IgD-negative memory B cell (primary cell): ENCODE measurements around the gene CIB2. TPM values are rescaled to one million over a fixed set of nuclear protein-coding genes. Genes with fewer than 3 reads are reported as not detected.
A peak's percentile ranks its signal among the peaks of the same experiment; 100 is the strongest.

Experiments
- H3K27ac Mint-ChIP-seq, 3 donors: one replicate each; pipeline ENCODE4 v1.8.0; 2020 to 2022; ENCODE audit warnings: mild to moderate bottlenecking in 3 of 3, mixed read lengths in 3 of 3, moderate library complexity in 1 of 3
- H3K27me3 Mint-ChIP-seq: one replicate; pipeline ENCODE4 v1.8.0; 2021; ENCODE audit warnings: mixed read lengths
- H3K36me3 Mint-ChIP-seq: one replicate; pipeline ENCODE4 v1.8.0; 2020; ENCODE audit warnings: mild to moderate bottlenecking, mixed read lengths
- H3K4me1 Mint-ChIP-seq, 3 donors: one replicate each; pipeline ENCODE4 v1.8.0; 2020 to 2022; ENCODE audit warnings: mixed read lengths in 3 of 3, mild to moderate bottlenecking in 1 of 3
- H3K4me3 Mint-ChIP-seq, 4 donors: one replicate each; pipeline ENCODE4 v1.8.0; 2020 to 2022; ENCODE audit warnings: mild to moderate bottlenecking in 4 of 4, mixed read lengths in 4 of 4, moderate library complexity in 3 of 4
- H3K9me3 Mint-ChIP-seq, 3 donors: one replicate each; pipeline ENCODE4 v1.8.0; 2020 to 2021; ENCODE audit warnings: mixed read lengths in 3 of 3, mild to moderate bottlenecking in 1 of 3
- polyA plus RNA-seq: library from polyadenylated mRNA; unstranded; fragments of 300-500 nt; fragmentation: Illumina TruSeq; gene quantifications from one replicate; pipeline ENCODE4 v1.2.3, GENCODE V29; 2021

CIB2 gene
- 5.7 TPM for polyA plus RNA-seq

DNA sequence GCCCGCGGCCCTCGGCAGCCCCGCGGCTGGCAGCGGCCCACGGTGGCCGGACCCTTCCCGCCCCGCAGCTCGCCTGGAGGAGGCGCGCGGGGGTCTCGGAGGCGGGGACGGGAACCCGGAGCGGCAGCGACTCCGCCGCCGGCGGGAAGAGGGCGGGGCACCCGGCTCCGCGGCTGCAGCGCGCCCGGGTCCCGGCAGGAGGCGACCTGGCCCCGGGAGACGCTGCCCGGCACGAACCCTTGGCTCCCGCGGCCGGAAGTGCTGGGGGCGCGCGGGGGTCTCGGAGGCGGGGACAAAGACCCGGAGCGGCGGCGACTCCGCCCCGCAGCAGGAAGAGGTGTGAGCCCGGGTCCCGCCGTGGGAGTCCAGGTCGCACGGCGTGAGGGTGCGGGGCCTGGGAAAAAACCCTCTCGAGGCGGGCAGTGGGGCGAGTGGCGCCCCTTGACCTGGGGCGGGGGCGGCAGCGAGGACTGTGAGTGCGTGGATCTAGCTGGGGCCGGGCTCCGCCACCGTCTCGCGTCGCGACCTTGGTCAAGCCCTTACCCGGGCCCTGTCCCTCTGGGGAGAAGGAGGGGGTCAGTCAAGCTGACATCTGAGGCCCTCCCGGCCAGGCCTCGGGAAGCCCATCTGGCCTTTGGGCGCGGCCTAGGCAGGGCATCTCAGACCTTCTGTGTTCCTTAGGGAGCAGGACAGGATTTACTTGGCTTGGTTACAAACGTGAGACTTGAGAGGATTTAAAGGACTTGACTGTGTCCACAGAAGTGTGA lies at the start of gene CIB2:
Gene CIB2 (minus strand): TSS at position 151 of the 767 bp plus-strand sequence. CDS start 230 bp downstream, outside the sequence.
- Mint-ChIP-seq H3K9me3 (no peaks in the 10 kb centered on the region), H3K4me3 (peak within 1 kb of the TSS; percentile 84 to 91 (median 90)), H3K27ac (peak within 1 kb of the TSS; percentile 64 to 94 (median 88)), H3K36me3 (peaks cover 4% of the 10 kb centered on the region), H3K4me1 (peaks cover 5 to 11% (median 7%) of the 10 kb centered on the region in 3 donors), H3K27me3 (peaks cover 1% of the 10 kb centered on the region)

DNA sequence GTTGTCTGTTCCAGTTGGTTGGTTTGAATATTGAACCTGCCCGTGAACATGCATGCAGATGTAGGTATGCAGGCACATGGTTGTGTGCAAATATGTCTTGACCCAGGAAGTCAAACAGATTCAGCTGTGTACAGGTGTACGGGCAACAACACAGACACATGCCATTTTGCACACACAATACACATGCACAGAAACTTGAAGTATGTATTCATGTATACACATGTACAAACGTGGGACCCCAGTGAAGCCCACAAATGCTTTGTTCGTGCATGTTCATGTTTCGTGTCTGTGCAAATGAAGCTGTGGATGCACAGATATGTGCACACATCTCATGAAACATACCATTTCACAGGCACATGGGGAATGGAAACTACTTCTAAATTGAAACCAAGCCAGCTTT lies 48.7 kb upstream of the CIB2 start:
- no peak overlapping the region for H3K27ac Mint-ChIP-seq
- H3K36me3 Mint-ChIP-seq, result peaks cover 2% of the 10 kb centered on the region
- no peak overlapping the region for H3K4me3 Mint-ChIP-seq
- no peaks in the 10 kb centered on the region for H3K9me3 Mint-ChIP-seq
- peaks cover 2% of the 10 kb centered on the region for H3K27me3 Mint-ChIP-seq
- H3K4me1 Mint-ChIP-seq, result peaks cover 11 to 22% (median 12%) of the 10 kb centered on the region in 3 donors

DNA sequence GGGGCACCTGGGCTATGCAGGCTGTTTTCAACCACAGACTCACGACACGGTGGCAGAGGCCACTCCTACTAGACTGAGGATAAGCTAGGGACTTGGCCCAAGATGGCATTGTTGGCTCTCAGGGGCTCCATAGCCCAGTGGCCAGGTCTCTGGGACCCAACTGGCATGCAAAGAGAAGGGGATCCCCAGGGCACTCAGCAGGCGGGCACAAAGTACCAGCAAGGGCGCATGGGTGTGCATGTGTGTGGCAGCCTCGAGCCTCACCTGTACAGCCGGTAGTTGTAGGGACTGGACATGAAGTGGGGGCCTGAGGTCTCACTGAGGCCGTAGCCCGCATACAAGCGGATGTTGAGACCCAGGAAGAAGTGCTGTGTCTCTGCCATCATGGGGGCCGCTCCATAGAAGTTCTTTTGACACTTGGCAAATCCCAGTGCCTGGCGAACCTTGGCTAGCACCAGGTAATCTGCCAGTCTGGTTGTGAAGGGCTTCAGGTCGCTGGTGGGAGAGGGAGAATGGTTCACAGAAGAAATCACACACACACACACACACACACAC lies 48.1 kb upstream of the CIB2 start:
- H3K9me3 Mint-ChIP-seq, result no peaks in the 10 kb centered on the region
- H3K4me1 Mint-ChIP-seq, result peaks cover 16 to 27% (median 18%) of the 10 kb centered on the region in 3 donors
- H3K4me3 Mint-ChIP-seq, result no peak overlapping the region
- no peak overlapping the region for H3K27ac Mint-ChIP-seq
- peaks cover 3% of the 10 kb centered on the region for H3K27me3 Mint-ChIP-seq
- peaks cover 5% of the 10 kb centered on the region for H3K36me3 Mint-ChIP-seq

DNA sequence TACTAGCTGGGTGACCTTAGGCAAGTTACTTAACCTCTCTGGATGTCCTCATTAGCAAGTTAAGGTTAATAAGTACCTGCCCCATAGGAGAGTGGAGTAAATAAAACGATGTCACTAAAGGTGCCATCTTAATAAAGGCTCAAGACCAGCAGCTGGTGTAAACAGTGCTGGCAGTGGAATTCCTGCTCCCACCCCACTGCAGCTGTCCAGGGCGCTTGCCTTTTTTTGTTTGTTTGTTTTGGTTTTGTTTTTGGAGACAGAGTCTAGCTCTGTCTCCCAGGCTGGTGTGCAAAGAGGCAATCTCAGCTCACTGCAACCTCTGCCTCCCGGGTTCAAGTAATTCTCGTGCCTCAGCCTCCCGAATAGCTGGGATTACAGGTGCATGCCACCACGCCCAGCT lies 46.8 kb upstream of the CIB2 start:
- no peak overlapping the region for H3K4me3 Mint-ChIP-seq
- H3K4me1 Mint-ChIP-seq, result peaks cover 25 to 37% (median 28%) of the 10 kb centered on the region in 3 donors
- peaks cover 5% of the 10 kb centered on the region for H3K36me3 Mint-ChIP-seq
- peaks cover 6% of the 10 kb centered on the region for H3K27me3 Mint-ChIP-seq
- H3K9me3 Mint-ChIP-seq, result no peaks in the 10 kb centered on the region
- no peak overlapping the region for H3K27ac Mint-ChIP-seq

DNA sequence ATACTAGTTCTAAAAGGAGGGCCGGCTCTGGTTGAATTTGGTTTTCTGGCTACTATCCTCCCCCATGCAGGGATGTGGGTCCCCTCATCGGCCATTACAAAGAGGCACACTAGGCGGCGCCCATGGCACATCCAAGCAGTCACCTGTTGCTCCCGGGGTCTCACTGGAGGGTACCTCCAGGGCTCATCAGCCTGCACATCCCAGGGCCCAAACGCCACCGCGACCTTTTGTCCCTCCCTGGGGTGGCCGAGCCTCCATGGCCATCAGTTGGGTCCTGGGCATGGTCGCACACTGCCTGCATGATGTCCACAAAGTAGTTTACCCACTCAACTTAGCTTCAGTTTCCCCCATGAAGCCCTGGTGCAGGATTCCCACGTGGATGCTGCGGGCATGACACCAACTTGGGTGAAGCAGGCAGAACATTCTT lies 46.2 kb upstream of the CIB2 start:
- Mint-ChIP-seq H3K9me3 (no peaks in the 10 kb centered on the region), H3K27ac (peak overlapping the region in 1 of 3 donors; percentile 70), H3K4me1 (peaks cover 29 to 41% (median 33%) of the 10 kb centered on the region in 3 donors), H3K27me3 (peaks cover 6% of the 10 kb centered on the region), H3K4me3 (peak overlapping the region in 1 of 4 donors; percentile 17), H3K36me3 (peaks cover 5% of the 10 kb centered on the region)

- Mint-ChIP-seq H3K27ac (peak overlapping the region in 2 of 3 donors; percentile 28 to 43), H3K27me3 (peaks cover 6% of the 10 kb centered on the region), H3K4me1 (peaks cover 44 to 51% (median 49%) of the 10 kb centered on the region in 3 donors), H3K36me3 (peaks cover 8% of the 10 kb centered on the region), H3K9me3 (no peaks in the 10 kb centered on the region), H3K4me3 (no peak overlapping the region)
Observed at GRCh38 chr15:78175330-78175729, 44.1 kb upstream of the CIB2 start.

GRCh38 chr15:78174401-78174800 lies 43.2 kb upstream of the CIB2 start:
- peaks cover 6% of the 10 kb centered on the region for H3K27me3 Mint-ChIP-seq
- peaks cover 45 to 56% (median 45%) of the 10 kb centered on the region in 3 donors for H3K4me1 Mint-ChIP-seq
- H3K4me3 Mint-ChIP-seq, result peak overlapping the region in 2 of 4 donors; percentile 65 to 91
- H3K27ac Mint-ChIP-seq, result peak overlapping the region in 2 of 3 donors; percentile 28 to 92
- H3K36me3 Mint-ChIP-seq, result peaks cover 11% of the 10 kb centered on the region
- no peaks in the 10 kb centered on the region for H3K9me3 Mint-ChIP-seq

DNA sequence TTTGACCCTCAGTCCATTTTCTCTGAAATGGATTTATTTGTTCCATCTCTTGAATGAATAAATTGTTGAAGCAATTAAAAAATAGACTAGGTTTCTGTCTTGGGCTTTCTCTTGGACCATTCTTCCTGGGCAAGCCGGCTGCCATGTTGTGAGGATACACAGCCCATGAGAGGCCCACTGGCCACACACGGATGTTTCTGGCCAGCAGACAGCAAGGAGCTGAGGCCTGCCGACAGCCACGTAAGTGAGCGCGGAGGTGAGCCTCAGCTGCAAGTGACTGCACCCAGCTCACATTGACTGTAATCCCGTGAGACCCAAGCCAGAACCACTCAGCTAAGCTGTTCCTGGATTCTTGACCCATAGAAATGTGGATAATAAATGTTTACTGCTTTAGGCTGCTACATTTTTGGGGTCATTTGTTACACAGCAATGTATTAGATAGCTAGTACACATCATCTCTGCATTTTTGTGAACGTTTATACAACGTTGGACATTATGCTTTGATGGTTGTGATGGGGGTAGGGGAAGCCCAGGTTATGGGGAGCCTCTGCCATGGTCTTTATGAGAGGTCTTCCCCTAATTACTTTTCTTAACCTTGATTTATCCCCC lies 40.7 kb upstream of the CIB2 start:
- Mint-ChIP-seq H3K9me3 (no peaks in the 10 kb centered on the region), H3K27me3 (peaks cover 5% of the 10 kb centered on the region), H3K36me3 (peaks cover 9% of the 10 kb centered on the region), H3K27ac (peak overlapping the region; percentile 4 to 92 (median 83)), H3K4me3 (peak overlapping the region in 3 of 4 donors; percentile 74 to 93 (median 89)), H3K4me1 (peaks cover 56 to 71% (median 58%) of the 10 kb centered on the region in 3 donors)

GRCh38 chr15:78170848-78171773 lies 39.9 kb upstream of the CIB2 start:
- H3K4me1 Mint-ChIP-seq, result peaks cover 55 to 73% (median 56%) of the 10 kb centered on the region in 3 donors
- peaks cover 5% of the 10 kb centered on the region for H3K27me3 Mint-ChIP-seq
- H3K9me3 Mint-ChIP-seq, result no peaks in the 10 kb centered on the region
- H3K4me3 Mint-ChIP-seq, result peak overlapping the region; percentile 45 to 93 (median 82)
- H3K27ac Mint-ChIP-seq, result peak overlapping the region; percentile 83 to 92 (median 86)
- H3K36me3 Mint-ChIP-seq, result peaks cover 11% of the 10 kb centered on the region

DNA sequence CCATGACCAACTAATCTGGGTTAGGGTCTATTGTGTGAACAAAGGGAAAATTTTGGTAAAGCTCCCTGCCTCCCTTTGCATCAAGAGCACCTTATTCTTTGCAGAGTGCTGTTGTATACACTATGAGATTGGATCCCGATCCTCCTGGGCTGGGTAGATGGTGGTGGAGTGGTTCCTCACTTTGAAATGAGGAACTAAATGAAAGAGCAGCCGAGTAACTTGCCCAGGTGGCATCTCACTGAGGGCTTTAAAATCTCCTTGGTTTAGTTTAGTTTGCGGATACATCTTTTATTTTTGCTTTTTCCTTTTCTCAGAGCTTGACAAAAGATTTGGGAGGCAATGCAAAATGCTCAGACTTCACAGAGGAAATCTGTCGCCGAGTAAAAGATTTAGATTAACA lies 37.4 kb upstream of the CIB2 start:
- Mint-ChIP-seq H3K36me3 (peaks cover 11% of the 10 kb centered on the region), H3K27ac (peak overlapping the region; percentile 11 to 88 (median 83)), H3K27me3 (peaks cover 1% of the 10 kb centered on the region), H3K4me3 (peak overlapping the region in 3 of 4 donors; percentile 38 to 78 (median 67)), H3K4me1 (peaks cover 33 to 56% (median 38%) of the 10 kb centered on the region in 3 donors), H3K9me3 (no peaks in the 10 kb centered on the region)

GRCh38 chr15:78167227-78167888 lies 36.1 kb upstream of the CIB2 start:
- H3K27ac Mint-ChIP-seq, result peak overlapping the region; percentile 7 to 91 (median 31)
- H3K27me3 Mint-ChIP-seq, result no peaks in the 10 kb centered on the region
- peaks cover 11% of the 10 kb centered on the region for H3K36me3 Mint-ChIP-seq

DNA sequence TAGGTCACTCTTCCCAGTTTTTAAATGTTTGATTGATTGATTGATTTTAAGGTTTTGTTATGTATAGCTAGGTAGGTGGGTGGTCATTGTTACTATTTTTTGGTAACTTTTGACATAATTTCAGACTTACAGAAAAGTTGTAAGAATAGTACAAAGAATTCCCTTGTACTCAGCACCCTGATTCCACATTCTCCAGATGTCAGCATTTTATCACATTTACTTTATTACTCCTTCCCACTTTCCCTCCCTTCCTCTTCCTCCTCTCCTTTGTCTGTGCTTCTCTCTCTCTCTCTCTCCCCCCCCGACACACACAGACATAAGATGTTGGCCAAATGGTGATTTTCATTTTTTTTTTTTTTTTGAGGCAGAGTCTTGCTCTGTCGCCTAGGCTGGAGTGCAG lies 32.8 kb upstream of the CIB2 start:
- Mint-ChIP-seq H3K36me3 (peaks cover 5% of the 10 kb centered on the region), H3K4me3 (no peak overlapping the region), H3K27ac (peak overlapping the region in 1 of 3 donors; percentile 64), H3K9me3 (no peaks in the 10 kb centered on the region), H3K27me3 (no peaks in the 10 kb centered on the region), H3K4me1 (peaks cover 13 to 18% (median 14%) of the 10 kb centered on the region in 3 donors)

More at GRCh38 chr15:78167227-78167888, 36.1 kb upstream of the CIB2 start:
- Mint-ChIP-seq H3K4me1 (peaks cover 24 to 46% (median 29%) of the 10 kb centered on the region in 3 donors), H3K4me3 (peak overlapping the region; percentile 0 to 65 (median 31)), H3K9me3 (no peaks in the 10 kb centered on the region)

DNA sequence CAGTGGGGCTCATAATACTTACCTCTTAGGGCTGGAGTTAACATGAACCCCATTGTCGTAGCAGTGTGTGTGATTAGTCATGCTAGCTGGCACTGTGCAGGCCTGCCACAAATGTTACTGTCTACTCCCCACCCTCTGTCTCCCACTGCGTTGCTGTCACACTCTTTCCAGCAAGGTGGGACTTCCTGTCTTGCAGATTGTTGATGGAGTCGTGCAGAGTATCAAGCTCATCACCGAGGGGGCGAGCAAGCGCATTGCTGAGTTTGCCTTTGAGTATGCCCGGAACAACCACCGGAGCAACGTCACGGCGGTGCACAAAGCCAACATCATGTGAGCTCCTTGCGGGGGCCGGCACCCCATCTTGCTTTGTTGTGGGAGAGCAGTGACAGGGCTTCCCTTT lies 30.8 kb upstream of the CIB2 start:
- Mint-ChIP-seq H3K4me1 (peaks cover 0 to 3% (median 0%) of the 10 kb centered on the region in 3 donors), H3K27ac (no peak overlapping the region), H3K36me3 (peaks cover 5% of the 10 kb centered on the region), H3K9me3 (no peaks in the 10 kb centered on the region), H3K4me3 (no peak overlapping the region), H3K27me3 (no peaks in the 10 kb centered on the region)

DNA sequence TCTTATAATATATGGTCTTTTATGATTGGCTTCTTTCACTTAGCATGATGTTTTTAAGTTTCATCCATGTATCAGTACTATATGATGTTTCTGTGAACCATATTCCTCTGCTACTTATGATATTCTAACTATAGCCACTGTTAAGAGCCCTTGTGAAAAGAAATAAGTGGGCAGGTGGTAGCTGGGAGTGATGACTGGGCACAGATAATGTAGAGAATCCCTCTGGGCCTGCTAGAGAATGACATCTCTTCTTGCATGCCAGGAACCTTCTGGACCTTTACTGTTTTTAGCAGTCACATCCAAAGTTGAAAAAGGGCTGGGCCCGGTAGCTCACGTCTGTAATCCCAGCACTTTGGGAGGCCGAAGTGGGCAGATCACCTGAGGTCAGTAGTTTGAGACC lies 28.1 kb upstream of the CIB2 start:
- peaks cover 1 to 3% (median 3%) of the 10 kb centered on the region in 3 donors for H3K4me1 Mint-ChIP-seq
- H3K36me3 Mint-ChIP-seq, result no peaks in the 10 kb centered on the region
- H3K9me3 Mint-ChIP-seq, result no peaks in the 10 kb centered on the region
- no peaks in the 10 kb centered on the region for H3K27me3 Mint-ChIP-seq
- H3K4me3 Mint-ChIP-seq, result no peak overlapping the region
- no peak overlapping the region for H3K27ac Mint-ChIP-seq
